Measurements from ENCODE around the gene SH3RF3. TPM values are rescaled to one million over a fixed set of nuclear protein-coding genes. Genes with fewer than 3 reads are reported as not detected.

The SH3RF3 gene
- total RNA-seq, 1 donor from 2014 or later = 2.1 TPM

GRCh38 chr2:109174626-109175349 is 45.8 kb downstream of the SH3RF3 start:
- Histone ChIP-seq H3K4me1 (ENCODE audit: control insufficient read depth in 3 of 3, insufficient read depth in 3 of 3, low read length in 3 of 3) (peaks cover 49 to 61% (median 59%) of the 10 kb centered on the region in 3 donors), H3K9ac (ENCODE audit: low read depth in 1 of 3, low read length in 3 of 3) (peak overlapping the region in 1 of 3 donors; percentile 87), H3K27ac (ENCODE audit: low read depth, low read length) (peak overlapping the region; percentile 83)

DNA sequence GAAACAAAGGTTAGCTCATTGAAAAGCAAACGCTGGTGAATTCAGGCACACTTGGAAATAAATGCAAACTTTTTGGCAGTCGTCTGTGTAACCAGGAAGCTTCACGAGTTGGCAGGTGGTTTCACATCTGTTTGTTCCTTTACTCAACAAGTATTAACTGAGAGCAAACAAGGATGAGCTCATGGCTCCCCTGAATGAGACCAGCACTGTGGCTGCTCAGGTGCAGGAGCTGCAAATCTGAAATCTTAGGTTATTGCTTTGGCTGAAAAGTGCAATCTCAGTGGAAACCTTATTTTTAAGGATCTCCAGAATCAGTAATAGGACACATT is 46.3 kb downstream of the SH3RF3 start:
- Histone ChIP-seq H3K4me1 (ENCODE audit: control insufficient read depth in 3 of 3, insufficient read depth in 3 of 3, low read length in 3 of 3) (peaks cover 49 to 61% (median 59%) of the 10 kb centered on the region in 3 donors), H3K9ac (ENCODE audit: low read depth in 1 of 3, low read length in 3 of 3) (no peak overlapping the region), H3K27ac (ENCODE audit: low read depth, low read length) (no peak overlapping the region), H3K27me3 (ENCODE audit: control insufficient read depth in 3 of 3, insufficient read depth in 3 of 3, low read length in 3 of 3) (no peaks in the 10 kb centered on the region), H3K36me3 (ENCODE audit: control insufficient read depth in 3 of 3, insufficient read depth in 3 of 3, low read length in 3 of 3) (no peaks in the 10 kb centered on the region), H3K4me3 (ENCODE audit: low read length in 3 of 3) (peak overlapping the region in 1 of 3 donors; percentile 41), H3K9me3 (ENCODE audit: control insufficient read depth in 3 of 3, low read length in 3 of 3) (peaks cover 0 to 4% (median 0%) of the 10 kb centered on the region in 3 donors)

More at GRCh38 chr2:109174626-109175349, 45.8 kb downstream of the SH3RF3 start:
- Histone ChIP-seq H3K27me3 (ENCODE audit: control insufficient read depth in 3 of 3, insufficient read depth in 3 of 3, low read length in 3 of 3) (no peaks in the 10 kb centered on the region), H3K9me3 (ENCODE audit: control insufficient read depth in 3 of 3, low read length in 3 of 3) (peaks cover 0 to 4% (median 0%) of the 10 kb centered on the region in 3 donors), H3K36me3 (ENCODE audit: control insufficient read depth in 3 of 3, insufficient read depth in 3 of 3, low read length in 3 of 3) (no peaks in the 10 kb centered on the region), H3K4me3 (ENCODE audit: low read length in 3 of 3) (peak overlapping the region in 2 of 3 donors; percentile 22 to 41)

DNA sequence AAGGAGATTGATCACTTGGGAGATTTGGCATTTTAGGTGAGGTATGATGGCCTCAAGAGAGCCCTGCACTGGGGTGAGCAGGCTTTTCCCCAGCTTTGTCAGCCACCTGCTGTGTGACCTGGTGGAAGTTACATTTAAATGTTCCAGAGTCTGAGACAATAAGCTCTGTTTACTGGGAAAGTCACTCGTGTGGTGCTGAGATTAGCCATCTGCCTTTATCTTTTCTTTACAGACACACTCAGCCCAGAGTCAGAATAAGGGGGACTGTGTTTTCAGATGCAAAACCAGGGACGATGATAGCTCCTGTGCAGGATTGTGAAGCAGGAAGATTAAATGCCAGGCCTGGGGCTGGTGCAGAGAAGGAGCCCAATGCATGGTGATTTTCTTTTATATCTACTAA is 47.9 kb downstream of the SH3RF3 start:
- Histone ChIP-seq H3K4me1 (ENCODE audit: control insufficient read depth in 3 of 3, insufficient read depth in 3 of 3, low read length in 3 of 3) (peaks cover 44 to 50% (median 48%) of the 10 kb centered on the region in 3 donors), H3K9ac (ENCODE audit: low read depth in 1 of 3, low read length in 3 of 3) (peak overlapping the region in 1 of 3 donors; percentile 35), H3K27ac (ENCODE audit: low read depth, low read length) (no peak overlapping the region), H3K9me3 (ENCODE audit: control insufficient read depth in 3 of 3, low read length in 3 of 3) (peaks cover 0 to 4% (median 0%) of the 10 kb centered on the region in 3 donors), H3K27me3 (ENCODE audit: control insufficient read depth in 3 of 3, insufficient read depth in 3 of 3, low read length in 3 of 3) (no peaks in the 10 kb centered on the region), H3K36me3 (ENCODE audit: control insufficient read depth in 3 of 3, insufficient read depth in 3 of 3, low read length in 3 of 3) (no peaks in the 10 kb centered on the region), H3K4me3 (ENCODE audit: low read length in 3 of 3) (no peak overlapping the region)

DNA sequence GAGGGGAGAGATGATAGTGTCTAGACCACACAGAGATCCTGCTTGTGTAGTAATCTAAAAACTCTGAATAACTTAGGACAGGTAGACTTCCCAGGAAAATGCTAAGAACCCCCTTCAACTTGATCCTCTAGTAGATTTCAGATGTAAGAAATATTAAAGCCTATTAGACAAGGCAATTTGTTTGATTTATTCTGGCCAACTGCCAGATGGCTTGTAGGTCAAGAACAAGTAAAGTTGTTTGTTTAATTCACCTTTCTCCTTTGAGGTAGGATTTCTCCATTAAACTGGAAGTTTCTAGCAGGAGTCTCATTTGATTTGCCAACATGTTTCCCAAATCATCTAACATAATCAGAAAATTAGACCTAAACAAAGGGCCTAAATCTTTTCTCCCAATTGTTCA is 48.6 kb downstream of the SH3RF3 start:
- Histone ChIP-seq H3K27me3 (ENCODE audit: control insufficient read depth in 3 of 3, insufficient read depth in 3 of 3, low read length in 3 of 3) (no peaks in the 10 kb centered on the region), H3K4me1 (ENCODE audit: control insufficient read depth in 3 of 3, insufficient read depth in 3 of 3, low read length in 3 of 3) (peaks cover 37 to 43% (median 41%) of the 10 kb centered on the region in 3 donors), H3K9ac (ENCODE audit: low read depth in 1 of 3, low read length in 3 of 3) (peak overlapping the region in 1 of 3 donors; percentile 35), H3K27ac (ENCODE audit: low read depth, low read length) (no peak overlapping the region), H3K4me3 (ENCODE audit: low read length in 3 of 3) (no peak overlapping the region), H3K9me3 (ENCODE audit: control insufficient read depth in 3 of 3, low read length in 3 of 3) (peaks cover 0 to 4% (median 0%) of the 10 kb centered on the region in 3 donors), H3K36me3 (ENCODE audit: control insufficient read depth in 3 of 3, insufficient read depth in 3 of 3, low read length in 3 of 3) (no peaks in the 10 kb centered on the region)

DNA sequence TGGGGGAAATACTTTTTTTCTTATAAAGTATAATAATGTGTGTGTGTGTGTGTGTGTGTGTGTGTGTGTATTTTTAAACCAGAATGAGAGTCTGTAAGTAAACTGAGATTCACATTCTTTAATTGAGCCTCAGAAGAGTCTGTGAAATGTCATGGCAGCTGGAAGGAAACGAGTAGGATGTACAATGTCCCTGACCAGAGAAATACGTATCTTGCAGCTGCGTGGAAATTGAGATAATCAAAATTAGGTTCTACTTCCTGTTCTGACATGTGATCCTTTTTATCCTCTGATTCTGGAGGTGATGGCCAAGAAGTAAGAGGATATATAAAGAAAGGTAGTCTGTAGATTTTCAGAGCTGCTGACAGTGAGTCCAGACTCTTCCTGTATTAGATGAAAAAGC is 50.0 kb downstream of the SH3RF3 start:
- H3K4me3 ChIP-seq (ENCODE audit: low read length in 3 of 3) = no peak overlapping the region
- no peaks in the 10 kb centered on the region for H3K36me3 ChIP-seq (ENCODE audit: control insufficient read depth in 3 of 3, insufficient read depth in 3 of 3, low read length in 3 of 3)
- H3K27ac ChIP-seq (ENCODE audit: low read depth, low read length) = no peak overlapping the region
- H3K27me3 ChIP-seq (ENCODE audit: control insufficient read depth in 3 of 3, insufficient read depth in 3 of 3, low read length in 3 of 3) = no peaks in the 10 kb centered on the region
- no peak overlapping the region for H3K9ac ChIP-seq (ENCODE audit: low read depth in 1 of 3, low read length in 3 of 3)
- H3K4me1 ChIP-seq (ENCODE audit: control insufficient read depth in 3 of 3, insufficient read depth in 3 of 3, low read length in 3 of 3) = peaks cover 28 to 35% (median 32%) of the 10 kb centered on the region in 3 donors
- peaks cover 0 to 4% (median 0%) of the 10 kb centered on the region in 3 donors for H3K9me3 ChIP-seq (ENCODE audit: control insufficient read depth in 3 of 3, low read length in 3 of 3)

- Histone ChIP-seq H3K9me3 (ENCODE audit: control insufficient read depth in 3 of 3, low read length in 3 of 3) (peaks cover 0 to 2% (median 0%) of the 10 kb centered on the region in 3 donors), H3K27ac (ENCODE audit: low read depth, low read length) (no peak overlapping the region), H3K27me3 (ENCODE audit: control insufficient read depth in 3 of 3, insufficient read depth in 3 of 3, low read length in 3 of 3) (no peaks in the 10 kb centered on the region), H3K9ac (ENCODE audit: low read depth in 1 of 3, low read length in 3 of 3) (no peak overlapping the region), H3K36me3 (ENCODE audit: control insufficient read depth in 3 of 3, insufficient read depth in 3 of 3, low read length in 3 of 3) (no peaks in the 10 kb centered on the region), H3K4me1 (ENCODE audit: control insufficient read depth in 3 of 3, insufficient read depth in 3 of 3, low read length in 3 of 3) (peaks cover 37 to 40% (median 39%) of the 10 kb centered on the region in 3 donors), H3K4me3 (ENCODE audit: low read length in 3 of 3) (no peak overlapping the region)
Observed at GRCh38 chr2:109180786-109181185, 51.8 kb downstream of the SH3RF3 start.

GRCh38 chr2:109182426-109182825 is 53.4 kb downstream of the SH3RF3 start:
- Histone ChIP-seq H3K36me3 (ENCODE audit: control insufficient read depth in 3 of 3, insufficient read depth in 3 of 3, low read length in 3 of 3) (no peaks in the 10 kb centered on the region), H3K27me3 (ENCODE audit: control insufficient read depth in 3 of 3, insufficient read depth in 3 of 3, low read length in 3 of 3) (no peaks in the 10 kb centered on the region), H3K4me3 (ENCODE audit: low read length in 3 of 3) (no peak overlapping the region), H3K9me3 (ENCODE audit: control insufficient read depth in 3 of 3, low read length in 3 of 3) (peaks cover 0 to 2% (median 0%) of the 10 kb centered on the region in 3 donors), H3K27ac (ENCODE audit: low read depth, low read length) (no peak overlapping the region), H3K9ac (ENCODE audit: low read depth in 1 of 3, low read length in 3 of 3) (no peak overlapping the region), H3K4me1 (ENCODE audit: control insufficient read depth in 3 of 3, insufficient read depth in 3 of 3, low read length in 3 of 3) (peaks cover 38% of the 10 kb centered on the region in 3 donors)

- H3K36me3 ChIP-seq (ENCODE audit: control insufficient read depth in 3 of 3, insufficient read depth in 3 of 3, low read length in 3 of 3) = no peaks in the 10 kb centered on the region
- H3K9me3 ChIP-seq (ENCODE audit: control insufficient read depth in 3 of 3, low read length in 3 of 3) = peaks cover 0 to 2% (median 0%) of the 10 kb centered on the region in 3 donors
- no peaks in the 10 kb centered on the region for H3K27me3 ChIP-seq (ENCODE audit: control insufficient read depth in 3 of 3, insufficient read depth in 3 of 3, low read length in 3 of 3)
- no peak overlapping the region for H3K9ac ChIP-seq (ENCODE audit: low read depth in 1 of 3, low read length in 3 of 3)
- peaks cover 33 to 34% (median 34%) of the 10 kb centered on the region in 3 donors for H3K4me1 ChIP-seq (ENCODE audit: control insufficient read depth in 3 of 3, insufficient read depth in 3 of 3, low read length in 3 of 3)
- no peak overlapping the region for H3K4me3 ChIP-seq (ENCODE audit: low read length in 3 of 3)
- H3K27ac ChIP-seq (ENCODE audit: low read depth, low read length) = no peak overlapping the region
Observed at GRCh38 chr2:109183871-109184270, 54.9 kb downstream of the SH3RF3 start.

DNA sequence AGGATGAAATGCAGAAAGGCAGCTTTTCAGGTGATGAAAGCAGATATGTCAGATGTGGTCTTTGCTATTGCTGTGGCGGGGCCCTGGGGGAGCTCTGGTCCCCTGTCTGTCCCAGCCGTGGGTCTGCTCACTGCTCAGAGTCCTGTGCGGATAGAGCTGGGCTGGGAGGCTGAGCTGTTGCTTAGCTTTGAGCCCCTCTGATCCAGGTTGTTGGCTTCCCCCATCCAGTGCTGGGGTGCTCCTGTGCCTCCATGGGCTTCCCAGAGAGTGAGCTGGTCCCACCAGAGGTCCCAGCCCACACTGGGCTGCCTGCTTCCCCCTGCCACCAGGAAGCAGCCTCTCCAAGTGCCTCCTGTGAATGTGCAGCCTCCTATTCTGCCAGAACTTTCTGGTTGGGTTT is 55.4 kb downstream of the SH3RF3 start:
- H3K36me3 ChIP-seq (ENCODE audit: control insufficient read depth in 3 of 3, insufficient read depth in 3 of 3, low read length in 3 of 3) = no peaks in the 10 kb centered on the region
- H3K4me1 ChIP-seq (ENCODE audit: control insufficient read depth in 3 of 3, insufficient read depth in 3 of 3, low read length in 3 of 3) = peaks cover 33 to 34% (median 34%) of the 10 kb centered on the region in 3 donors
- H3K9ac ChIP-seq (ENCODE audit: low read depth in 1 of 3, low read length in 3 of 3) = no peak overlapping the region
- no peaks in the 10 kb centered on the region for H3K27me3 ChIP-seq (ENCODE audit: control insufficient read depth in 3 of 3, insufficient read depth in 3 of 3, low read length in 3 of 3)
- peaks cover 0 to 1% (median 0%) of the 10 kb centered on the region in 3 donors for H3K9me3 ChIP-seq (ENCODE audit: control insufficient read depth in 3 of 3, low read length in 3 of 3)
- no peak overlapping the region for H3K4me3 ChIP-seq (ENCODE audit: low read length in 3 of 3)
- peak overlapping the region; percentile 29 for H3K27ac ChIP-seq (ENCODE audit: low read depth, low read length)

GRCh38 chr2:109185338-109185737 is 56.3 kb downstream of the SH3RF3 start:
- peak overlapping the region in 1 of 3 donors; percentile 25 for H3K4me3 ChIP-seq (ENCODE audit: low read length in 3 of 3)
- H3K36me3 ChIP-seq (ENCODE audit: control insufficient read depth in 3 of 3, insufficient read depth in 3 of 3, low read length in 3 of 3) = no peaks in the 10 kb centered on the region
- H3K27me3 ChIP-seq (ENCODE audit: control insufficient read depth in 3 of 3, insufficient read depth in 3 of 3, low read length in 3 of 3) = no peaks in the 10 kb centered on the region
- H3K9ac ChIP-seq (ENCODE audit: low read depth in 1 of 3, low read length in 3 of 3) = peak overlapping the region; percentile 62 to 79 (median 71)
- peaks cover 33 to 38% (median 34%) of the 10 kb centered on the region in 3 donors for H3K4me1 ChIP-seq (ENCODE audit: control insufficient read depth in 3 of 3, insufficient read depth in 3 of 3, low read length in 3 of 3)
- no peaks in the 10 kb centered on the region for H3K9me3 ChIP-seq (ENCODE audit: control insufficient read depth in 3 of 3, low read length in 3 of 3)
- peak overlapping the region; percentile 92 for H3K27ac ChIP-seq (ENCODE audit: low read depth, low read length)

Measured in skeletal muscle tissue (tissue), 4 donors.